ENCODE measurements around the gene PCLO. TPM values are rescaled to one million over a fixed set of nuclear protein-coding genes. Genes with fewer than 3 reads are reported as not detected.

Gene PCLO
- total and polyA plus RNA-seq, 2 of the 4 experiments (the other 2 are of a cell fraction) = under 0.01 to 0.05 TPM

DNA sequence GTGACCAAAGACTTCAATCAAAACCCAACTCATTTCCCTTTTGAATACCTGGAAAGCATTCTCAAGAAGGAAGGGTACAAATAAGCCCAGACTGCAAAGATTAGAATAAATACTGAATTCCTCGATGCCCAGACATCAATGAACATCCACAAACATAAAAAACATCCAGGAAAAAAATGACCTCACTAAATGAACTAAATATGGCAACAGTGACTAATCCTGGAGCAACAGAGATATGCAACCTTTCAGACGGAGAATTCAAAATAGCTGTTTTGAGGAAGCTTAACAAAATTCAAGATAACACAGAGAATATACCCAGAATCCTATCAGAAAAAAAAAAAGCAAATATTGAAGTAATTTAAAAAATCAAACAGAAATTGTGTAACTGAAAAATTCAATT lies 43.2 kb downstream of the PCLO start:
- Histone ChIP-seq H3K9me1 (ENCODE audit: insufficient read depth, low read length) (no peaks in the 10 kb centered on the region), H2BK20ac (ENCODE audit: low read depth, low read length) (no peak overlapping the region), H3K14ac (replicated peaks; ENCODE audit: low read depth, low read length) (no peak overlapping the region), H4K20me1 (ENCODE audit: insufficient read depth, low read length) (no peaks in the 10 kb centered on the region), H2AFZ (replicated peaks; ENCODE audit: low read length, poor library complexity) (no peak overlapping the region), H3K23ac (ENCODE audit: low read depth, low read length) (no peak overlapping the region), H2BK120ac (ENCODE audit: low read depth, low read length) (no peak overlapping the region), H3K9me3 (ENCODE audit: control insufficient read depth, insufficient read depth, low read length) (no peaks in the 10 kb centered on the region), H3K4ac (ENCODE audit: low read depth, low read length) (no peak overlapping the region), H3K27ac (ENCODE audit: insufficient read depth, low read length) (no peak overlapping the region), H3K4me3 (ENCODE audit: insufficient read depth, low read depth, low read length) (no peak overlapping the region), H4K5ac (ENCODE audit: low read depth, low read length) (no peak overlapping the region), H2BK15ac (ENCODE audit: low read depth, low read length) (no peak overlapping the region), H3K18ac (ENCODE audit: low read depth, low read length) (no peak overlapping the region), H4K91ac (ENCODE audit: insufficient read depth, low read depth, low read length) (no peak overlapping the region), H3K4me2 (ENCODE audit: low read depth, low read length) (no peak overlapping the region), H2BK5ac (ENCODE audit: low read depth, low read length, poor library complexity, severe bottlenecking) (no peak overlapping the region), H3K9ac (ENCODE audit: low read depth, low read length) (no peak overlapping the region), H3K56ac (ENCODE audit: extremely low read depth, insufficient read depth, low read length) (no peak overlapping the region), H2AK9ac (replicated peaks; ENCODE audit: low read depth, low read length, poor library complexity) (no peak overlapping the region), H3K27me3 (ENCODE audit: control insufficient read depth, insufficient read depth, low read length) (no peaks in the 10 kb centered on the region), H3K79me1 (ENCODE audit: low read depth in 1 of 2, low read length in 2 of 2) (no peaks in the 10 kb centered on the region), H3K4me1 (ENCODE audit: control insufficient read depth, insufficient read depth, low read length) (no peaks in the 10 kb centered on the region), H4K8ac (ENCODE audit: low read depth in 2 of 2, low read length in 2 of 2) (no peak overlapping the region), H3K36me3 (ENCODE audit: control insufficient read depth, insufficient read depth, low read length) (no peaks in the 10 kb centered on the region), H2AK5ac (ENCODE audit: low read depth, low read length) (no peak overlapping the region)
- POLR2A ChIA-PET (ENCODE audit: unreplicated experiment) = no interaction called here
- CTCF ChIA-PET = no interaction called here
- intact Hi-C loops (cut with micrococcal nuclease) (no loop called here), in situ Hi-C loops (cut with MboI; ENCODE audit: low sequenced_read_pairs) (no loop called here), dilution Hi-C loops (cut with HindIII; ENCODE audit: low sequenced_read_pairs, unreplicated experiment) (no loop called here)
- ATAC-seq (ENCODE audit: low read depth) = no peak
- no CpG with 5 or more reads among the region's 2 CpGs for WGBS, 2 experiments (ENCODE audit: extremely low coverage in 2 of 2, insufficient read length in 1 of 2)
- TF ChIP-seq SMC3 (IDR thresholded peaks at IDR 0.05; ENCODE audit: low read depth, low read length) (no peak), CEBPB (IDR thresholded peaks at IDR 0.05; ENCODE audit: low read depth, low read length) (no peak), MXI1 (IDR thresholded peaks at IDR 0.05; ENCODE audit: borderline replicate concordance, low read depth, low read length) (no peak), POLR2A (IDR thresholded peaks at IDR 0.05; ENCODE audit: low read depth, low read length) (no peak), CHD1 (IDR thresholded peaks at IDR 0.05; ENCODE audit: low read depth, low read length) (no peak), MAFK (IDR thresholded peaks at IDR 0.05; ENCODE audit: low read depth, low read length) (no peak), BHLHE40 (IDR thresholded peaks at IDR 0.05; ENCODE audit: low read depth, low read length) (no peak), USF2 (IDR thresholded peaks at IDR 0.05; ENCODE audit: low read depth, low read length) (no peak)
- DNase-seq = no peak
- no TSS peak for BruUV-seq (replicated peaks)
